Activated CD8-positive, alpha-beta memory T cell treated with anti-CD3 and anti-CD28 coated beads for 24 hours (primary cell): Measurements from ENCODE around the gene ACTG1.

Experiments
- DNase-seq: peaks from one replicate; pipeline ENCODE4 v3.0.0-alpha.2; 2020

ACTG1 gene

DNA sequence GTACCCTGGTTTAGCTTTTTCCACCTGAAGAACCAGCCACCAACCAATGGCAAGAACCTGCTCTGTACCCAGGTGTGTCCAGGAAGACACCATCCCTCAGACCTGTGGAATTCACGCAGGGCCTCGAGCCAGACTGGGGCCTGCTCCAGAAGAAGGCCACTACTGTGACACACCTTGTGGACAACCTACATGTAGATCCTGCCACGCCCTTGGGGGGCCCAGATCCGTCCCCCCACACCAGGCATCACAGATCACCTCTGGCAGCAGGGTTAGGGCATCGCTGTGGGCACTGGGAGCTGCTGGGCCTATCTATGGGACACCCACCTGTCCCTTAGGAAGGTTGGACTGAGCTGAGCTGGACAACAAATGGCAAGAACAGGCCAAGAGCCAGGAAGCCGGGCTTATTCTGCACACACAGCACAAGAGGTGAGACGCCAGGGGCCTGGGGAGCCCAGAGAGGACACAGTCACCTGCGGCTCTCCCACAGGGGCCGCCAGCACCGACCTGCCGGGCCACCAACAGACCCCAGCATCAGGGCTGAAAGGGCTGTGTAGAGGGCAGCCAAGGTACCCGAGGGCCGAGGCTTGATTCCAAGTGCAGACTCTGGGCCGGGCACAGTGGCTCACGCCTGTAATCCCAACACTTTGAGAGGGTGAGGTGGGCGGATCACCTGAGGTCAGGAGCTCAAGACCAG, 31.8 kb upstream of the ACTG1 start:
- no peak for DNase-seq

- DNase-seq: no peak
These were observed 31.2 kb upstream of the ACTG1 start for GRCh38 chr17:81543756-81544155.

DNA sequence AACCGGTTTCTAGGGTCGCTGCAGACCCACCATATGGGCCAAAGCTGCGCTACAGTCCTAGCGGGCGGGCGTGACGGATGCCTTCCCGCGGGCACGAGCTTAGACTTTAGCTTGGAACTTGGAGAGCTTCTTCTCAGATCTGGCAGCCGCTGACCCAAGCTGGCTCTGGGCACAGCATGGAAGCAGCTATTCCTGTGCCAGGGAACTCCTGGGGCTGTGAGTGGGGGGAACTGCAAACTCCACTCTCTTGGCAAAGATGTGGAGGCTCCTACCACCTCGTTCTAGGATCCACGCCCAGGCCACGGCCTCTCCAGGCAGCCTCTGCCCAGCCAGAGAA, 30.7 kb upstream of the ACTG1 start:
- no peak for DNase-seq

DNA sequence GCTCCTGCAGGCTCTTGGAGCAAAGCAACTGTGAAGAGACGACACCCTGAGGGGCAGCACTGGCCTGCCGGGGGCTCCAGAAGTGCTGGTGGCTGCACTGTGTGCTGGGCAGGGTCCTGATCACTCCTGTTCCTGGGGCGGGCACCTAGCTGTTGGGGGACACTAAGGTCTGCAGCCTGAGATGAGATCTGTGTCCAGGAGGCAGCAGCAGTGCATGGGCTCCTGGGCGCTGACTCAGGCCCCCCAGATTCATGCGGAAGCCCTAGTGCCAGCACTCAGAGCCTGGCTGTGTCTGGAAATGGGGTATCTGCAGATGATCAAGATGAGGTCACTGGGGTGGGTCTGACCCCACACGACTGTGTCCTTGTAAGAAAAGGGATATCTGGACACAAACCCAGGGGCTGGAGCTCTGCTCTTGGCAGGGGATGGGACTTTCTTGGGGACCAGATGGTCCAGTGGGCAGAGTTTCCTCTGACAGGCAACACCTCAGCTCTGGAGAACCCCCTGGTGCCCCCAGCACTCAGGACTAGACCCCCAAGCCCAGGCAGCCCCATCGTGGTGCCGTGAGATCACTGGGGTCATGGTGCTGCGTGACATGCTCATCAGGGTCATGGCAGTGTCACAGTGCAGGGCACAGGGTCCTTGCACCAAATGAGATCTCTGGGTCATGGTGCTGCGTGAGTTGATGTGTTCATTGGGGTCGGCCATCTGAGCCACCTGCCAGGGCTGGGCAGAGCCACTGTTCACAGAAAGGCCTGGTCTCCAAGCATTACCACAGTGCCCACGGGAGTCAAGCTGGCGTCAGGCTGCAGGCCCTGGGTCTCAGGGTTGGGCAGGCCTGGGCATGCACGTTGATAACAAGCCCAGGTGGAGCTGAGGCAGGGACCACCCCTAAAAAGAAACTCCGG, 30.1 kb upstream of the ACTG1 start:
- no peak for DNase-seq

- DNase-seq: no peak
These were observed 28.5 kb upstream of the ACTG1 start for GRCh38 chr17:81541123-81541522.

DNA sequence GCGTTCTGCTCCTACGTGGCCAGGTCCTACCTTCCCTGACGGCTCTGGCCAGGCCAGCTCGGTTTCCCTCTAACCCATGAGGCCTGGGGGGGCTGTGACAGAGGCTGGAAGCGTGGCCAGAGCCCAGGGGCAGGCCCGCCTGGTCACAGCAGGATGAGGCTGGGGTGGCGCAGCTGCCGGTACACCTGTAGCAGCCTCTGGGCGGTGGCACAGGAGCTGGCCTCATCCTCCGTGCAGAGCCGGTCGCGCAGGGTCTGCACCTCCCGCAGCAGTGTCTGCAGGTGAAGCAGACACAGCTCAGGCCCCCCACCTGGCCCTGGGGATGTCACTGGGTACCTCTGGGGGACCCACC, 28.1 kb upstream of the ACTG1 start:
- DNase-seq: no peak

DNA sequence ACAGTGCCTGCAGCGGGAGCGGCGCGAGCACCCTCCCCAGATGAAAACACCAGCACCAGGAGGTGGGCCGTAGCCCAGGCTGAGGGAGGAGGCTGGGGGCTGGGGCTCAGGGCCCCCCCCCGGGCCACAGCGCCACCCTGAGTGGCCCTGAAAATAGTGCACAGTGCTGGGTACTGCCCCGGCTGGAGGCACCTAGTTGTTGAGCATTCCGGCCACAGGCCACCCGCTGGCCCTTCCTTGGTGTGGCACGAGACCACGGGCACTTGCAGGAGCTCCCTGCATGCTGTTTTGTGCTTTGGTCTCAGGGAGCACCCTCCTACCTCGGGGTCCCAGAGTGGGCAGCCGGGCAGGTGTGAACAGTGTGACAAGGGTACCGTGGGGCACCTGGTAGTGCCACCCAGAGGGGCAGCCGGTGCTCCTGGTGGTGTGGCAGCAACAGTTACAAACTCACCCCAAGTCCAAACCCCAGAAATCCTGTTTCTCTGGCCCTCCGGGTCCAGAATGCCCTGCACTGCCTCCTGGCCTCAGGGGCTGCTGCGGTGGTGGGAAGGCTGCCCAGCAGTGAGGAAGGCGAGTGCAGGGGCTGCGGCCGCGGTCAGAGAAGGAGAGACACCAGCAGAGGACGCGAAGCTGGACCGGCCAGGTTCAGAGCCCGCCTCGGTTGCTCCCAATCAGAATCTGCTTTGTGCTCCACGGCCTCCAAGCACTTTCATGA, 27.5 kb upstream of the ACTG1 start:
- no peak for DNase-seq

DNA sequence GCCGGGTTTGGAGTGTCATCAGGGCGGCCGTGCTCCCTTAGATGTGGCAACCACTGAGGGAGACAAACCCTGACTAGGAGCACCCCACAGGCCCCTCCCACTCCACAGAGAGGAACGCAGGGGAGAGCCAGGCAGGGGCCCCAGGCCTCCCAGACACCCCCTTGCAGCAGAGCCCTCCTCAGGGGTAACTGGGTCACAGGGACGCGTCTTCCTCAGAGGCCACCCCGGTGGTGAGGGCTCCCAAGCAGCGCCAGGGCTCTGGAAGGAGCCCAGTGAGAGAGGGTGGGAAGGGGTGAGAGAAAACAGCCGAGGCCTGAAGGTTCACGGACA, 26.9 kb upstream of the ACTG1 start:
- DNase-seq: no peak

GRCh38 chr17:81538651-81539570, 26.3 kb upstream of the ACTG1 start:
- DNase-seq: no peak

DNA sequence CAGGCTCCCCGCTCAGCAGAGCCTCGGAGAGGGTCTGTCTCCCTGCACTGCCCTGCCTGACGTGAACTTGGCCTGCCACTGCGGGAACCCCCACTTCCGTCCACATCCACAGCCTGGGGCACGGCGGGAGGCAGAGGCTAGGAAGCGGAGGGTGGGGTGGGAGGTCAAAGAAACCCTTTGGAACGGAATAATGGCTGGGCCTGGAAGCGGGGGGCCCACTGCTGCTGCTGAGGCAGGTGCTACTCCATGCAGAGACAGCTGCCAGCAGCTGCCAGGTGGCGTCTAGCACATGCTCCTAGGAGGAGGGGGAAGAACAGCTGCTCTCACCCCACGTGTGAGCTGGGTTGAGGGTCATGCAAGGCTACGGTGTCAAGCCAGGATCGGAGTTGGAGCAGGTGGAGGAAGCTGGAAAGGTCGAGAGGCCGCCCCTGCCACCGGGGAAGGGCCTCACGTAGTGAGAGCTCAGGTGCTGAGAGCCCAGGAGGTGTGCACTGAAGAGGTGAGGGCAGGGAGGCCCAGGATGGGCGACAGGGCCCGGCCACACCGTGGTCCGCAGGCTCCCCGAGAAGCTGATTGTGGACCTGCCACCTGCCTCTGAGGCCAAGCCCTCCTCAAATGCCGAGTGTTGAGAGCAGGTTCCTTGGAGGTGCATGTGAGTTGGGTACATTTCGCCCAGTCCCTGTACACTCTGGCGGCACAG, 25.4 kb upstream of the ACTG1 start:
- no peak for DNase-seq

DNA sequence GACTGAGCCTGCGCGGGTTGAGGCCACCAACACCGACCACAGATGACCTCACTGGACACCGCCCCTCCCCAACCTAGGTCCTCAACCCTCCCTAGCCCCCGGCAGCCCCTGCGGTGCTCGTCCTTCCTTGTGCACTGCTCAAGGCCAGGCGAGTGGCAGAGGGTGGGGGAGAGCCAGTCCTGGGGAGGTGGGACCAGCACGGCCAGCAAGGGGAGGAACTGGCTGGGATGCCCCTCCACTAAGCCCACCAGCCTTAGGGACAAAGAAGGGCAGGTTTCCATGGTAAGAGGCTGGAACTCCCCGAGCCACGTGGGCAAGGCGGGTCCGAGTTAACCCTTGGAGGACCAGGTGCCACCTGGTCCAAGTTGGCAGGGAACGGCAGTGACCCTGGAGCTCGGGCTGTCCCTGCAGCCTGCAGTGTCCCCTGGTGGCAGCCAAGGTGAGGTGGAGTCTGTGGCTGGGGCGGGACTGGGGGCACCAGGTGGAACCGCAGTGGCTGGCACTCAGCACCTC, 24.8 kb upstream of the ACTG1 start:
- DNase-seq: no peak

DNA sequence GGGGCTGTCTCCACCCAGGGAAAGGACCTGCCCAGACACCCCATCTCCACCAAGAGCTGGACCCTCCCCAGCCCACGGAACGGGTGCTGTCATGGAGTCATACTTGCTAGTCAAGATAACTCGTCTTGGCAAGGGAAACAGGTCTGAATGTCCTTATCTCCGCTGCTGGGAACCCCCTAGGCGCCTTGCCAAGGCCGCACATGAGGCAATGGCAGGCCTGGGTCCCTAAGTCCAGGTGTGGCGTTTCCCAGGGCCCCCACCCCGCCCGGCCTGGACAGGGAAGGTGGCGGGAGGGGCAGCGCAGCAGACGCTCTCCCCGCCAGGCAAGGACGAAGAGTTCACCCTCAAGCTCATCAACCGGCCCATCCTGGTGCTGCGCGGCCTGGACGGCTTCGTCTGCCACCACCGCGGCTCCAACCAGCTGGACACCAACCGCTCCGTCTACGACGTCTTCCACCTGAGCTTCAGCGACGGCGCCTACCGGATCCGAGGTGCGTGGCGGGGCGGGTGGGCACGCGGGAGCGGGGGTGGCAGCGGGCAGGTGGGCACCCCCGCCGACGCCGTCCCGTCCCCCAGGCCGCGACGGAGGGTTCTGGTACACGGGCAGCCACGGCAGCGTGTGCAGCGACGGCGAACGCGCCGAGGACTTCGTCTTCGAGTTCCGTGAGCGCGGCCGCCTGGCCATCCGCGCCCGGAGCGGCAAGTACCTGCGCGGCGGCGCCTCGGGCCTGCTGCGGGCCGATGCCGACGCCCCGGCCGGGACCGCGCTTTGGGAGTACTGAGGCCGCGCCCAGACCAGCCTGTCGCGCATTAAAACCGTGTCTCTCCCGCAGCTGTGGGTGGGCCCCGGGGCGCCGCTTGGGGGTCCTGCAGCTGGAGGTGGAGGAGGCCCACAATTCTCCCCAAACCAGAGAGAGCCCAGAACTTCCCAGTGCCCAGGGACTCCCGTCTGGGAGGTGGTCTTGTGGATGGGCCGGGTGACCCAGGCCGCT, 24.0 kb upstream of the ACTG1 start:
- no peak for DNase-seq

- no peak for DNase-seq
These were observed 23.1 kb upstream of the ACTG1 start for GRCh38 chr17:81535480-81536298.

DNA sequence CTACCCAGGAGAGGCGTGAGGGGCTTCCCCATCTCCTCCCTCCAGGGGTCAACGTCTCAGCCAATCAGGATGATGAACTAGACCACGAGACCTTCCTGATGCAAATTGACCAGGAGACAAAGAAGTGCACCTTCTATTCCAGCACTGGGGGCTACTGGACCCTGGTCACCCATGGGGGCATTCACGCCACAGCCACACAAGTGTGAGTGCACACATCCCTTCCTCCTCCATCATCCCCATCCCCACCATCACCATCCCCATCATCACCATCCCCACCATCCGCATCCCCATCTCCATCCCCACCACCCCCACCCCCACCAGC, 22.4 kb upstream of the ACTG1 start:
- DNase-seq: no peak

GRCh38 chr17:81534157-81535006, 21.8 kb upstream of the ACTG1 start:
- DNase-seq: no peak

DNA sequence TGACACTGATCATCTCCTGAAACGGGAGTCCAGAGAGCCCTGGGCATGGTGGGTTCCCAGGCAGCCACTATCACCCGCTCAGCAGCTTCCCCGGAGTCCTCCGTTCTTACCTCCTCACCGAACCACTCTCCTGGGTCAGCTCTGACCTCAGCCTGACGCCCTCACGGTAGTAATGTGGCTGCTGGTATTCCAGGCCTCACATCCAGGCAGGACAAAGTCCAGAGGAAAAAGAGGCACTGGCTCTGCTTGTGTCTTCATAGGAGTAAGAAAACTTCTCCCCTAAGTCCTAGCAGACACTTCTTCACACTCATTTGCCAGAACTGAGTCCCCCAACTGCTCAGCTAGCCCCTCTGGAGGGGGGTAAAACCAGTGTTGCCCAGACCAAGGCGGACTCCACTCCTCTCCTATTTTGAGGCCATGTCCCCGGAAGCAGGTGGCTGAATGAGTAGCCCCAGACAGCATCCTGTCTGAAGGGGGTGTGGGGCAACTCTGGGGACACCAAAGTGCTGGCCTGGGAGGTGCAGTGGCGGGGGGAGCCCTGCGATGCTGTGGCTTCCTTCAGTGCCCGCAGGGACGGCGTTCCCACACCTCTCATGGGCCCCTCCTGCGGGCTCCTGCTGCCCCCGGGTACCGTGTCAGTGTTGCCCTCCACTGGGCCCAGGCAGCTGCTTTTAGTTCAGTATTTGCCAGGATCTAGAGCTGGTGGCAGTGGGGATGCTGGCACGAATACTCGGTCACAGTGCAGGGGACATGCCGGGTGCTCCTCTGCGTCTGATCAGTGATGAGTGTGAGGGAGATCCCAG, 20.9 kb upstream of the ACTG1 start:
- no peak for DNase-seq

GRCh38 chr17:81532490-81533287, 20.1 kb upstream of the ACTG1 start:
- DNase-seq: no peak
